SK-N-SH (cell line): ENCODE results near the gene TMEM127.

Experiments used
- EZH2phosphoT487 ChIP-seq: fragments of 200-600 bp; sonication (generic); IDR thresholded peaks from 2 replicates; pipeline ENCODE4 v1.6.1; 2017; ENCODE audit warnings: low read depth, mixed run types, mild to moderate bottlenecking, antibody characterized with exemption, moderate library complexity, borderline replicate concordance
- FOXJ3 ChIP-seq: sonication (generic); formaldehyde crosslinking; IDR thresholded peaks from 2 replicates; pipeline ENCODE4 v1.5.1; 2020; ENCODE audit warnings: mild to moderate bottlenecking, missing genetic modification reagents
- POLR2AphosphoS5 ChIP-seq: IDR thresholded peaks from 2 replicates; pipeline ENCODE4 v1.6.1; 2012; ENCODE audit warnings: low read depth, low read length
- TF ChIP-seq, protein P1 (sequence below): fragments of 200-600 bp; sonication (generic); IDR thresholded peaks from 2 replicates; pipeline ENCODE4 v1.6.1; 2017; ENCODE audit warnings: antibody characterized with exemption, mild to moderate bottlenecking, moderate library complexity
- TF ChIP-seq, protein P2 (sequence below): IDR thresholded peaks from 2 replicates; pipeline ENCODE4 v1.6.1; 2012; ENCODE audit warnings: mild to moderate bottlenecking, low read depth, low read length, moderate library complexity

DNA sequence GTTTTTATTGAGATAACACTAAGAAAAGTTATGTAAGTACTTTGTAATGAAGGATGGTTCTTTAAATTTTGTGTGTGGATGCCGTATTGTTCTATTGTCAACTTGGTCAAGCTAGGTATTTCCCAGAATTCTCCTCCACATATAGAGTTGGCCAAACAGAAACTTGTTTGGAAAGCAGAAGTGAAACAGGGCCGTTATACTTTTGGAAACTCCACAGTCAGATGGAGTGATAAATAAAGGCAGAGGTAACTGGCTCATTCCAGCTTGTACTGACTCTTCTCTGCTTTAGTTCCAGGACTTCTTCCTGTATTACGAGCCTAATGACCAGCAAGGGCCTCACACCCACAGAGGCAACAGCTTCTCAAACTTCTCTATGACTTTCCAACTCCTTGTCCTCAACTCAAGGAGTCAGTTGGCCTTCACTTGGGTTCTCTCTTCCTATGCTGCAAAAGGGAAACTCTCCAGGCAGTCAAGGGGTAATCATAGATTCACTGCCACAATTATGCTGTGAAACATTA, 40.7 kb downstream of the TMEM127 start:
- TF ChIP-seq, protein P1, sequence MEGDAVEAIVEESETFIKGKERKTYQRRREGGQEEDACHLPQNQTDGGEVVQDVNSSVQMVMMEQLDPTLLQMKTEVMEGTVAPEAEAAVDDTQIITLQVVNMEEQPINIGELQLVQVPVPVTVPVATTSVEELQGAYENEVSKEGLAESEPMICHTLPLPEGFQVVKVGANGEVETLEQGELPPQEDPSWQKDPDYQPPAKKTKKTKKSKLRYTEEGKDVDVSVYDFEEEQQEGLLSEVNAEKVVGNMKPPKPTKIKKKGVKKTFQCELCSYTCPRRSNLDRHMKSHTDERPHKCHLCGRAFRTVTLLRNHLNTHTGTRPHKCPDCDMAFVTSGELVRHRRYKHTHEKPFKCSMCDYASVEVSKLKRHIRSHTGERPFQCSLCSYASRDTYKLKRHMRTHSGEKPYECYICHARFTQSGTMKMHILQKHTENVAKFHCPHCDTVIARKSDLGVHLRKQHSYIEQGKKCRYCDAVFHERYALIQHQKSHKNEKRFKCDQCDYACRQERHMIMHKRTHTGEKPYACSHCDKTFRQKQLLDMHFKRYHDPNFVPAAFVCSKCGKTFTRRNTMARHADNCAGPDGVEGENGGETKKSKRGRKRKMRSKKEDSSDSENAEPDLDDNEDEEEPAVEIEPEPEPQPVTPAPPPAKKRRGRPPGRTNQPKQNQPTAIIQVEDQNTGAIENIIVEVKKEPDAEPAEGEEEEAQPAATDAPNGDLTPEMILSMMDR, result no peak
- TF ChIP-seq FOXJ3 (CRISPR knock-in tag) (no peak), EZH2phosphoT487 (no peak), POLR2AphosphoS5 (no peak)
- TF ChIP-seq, protein P2, sequence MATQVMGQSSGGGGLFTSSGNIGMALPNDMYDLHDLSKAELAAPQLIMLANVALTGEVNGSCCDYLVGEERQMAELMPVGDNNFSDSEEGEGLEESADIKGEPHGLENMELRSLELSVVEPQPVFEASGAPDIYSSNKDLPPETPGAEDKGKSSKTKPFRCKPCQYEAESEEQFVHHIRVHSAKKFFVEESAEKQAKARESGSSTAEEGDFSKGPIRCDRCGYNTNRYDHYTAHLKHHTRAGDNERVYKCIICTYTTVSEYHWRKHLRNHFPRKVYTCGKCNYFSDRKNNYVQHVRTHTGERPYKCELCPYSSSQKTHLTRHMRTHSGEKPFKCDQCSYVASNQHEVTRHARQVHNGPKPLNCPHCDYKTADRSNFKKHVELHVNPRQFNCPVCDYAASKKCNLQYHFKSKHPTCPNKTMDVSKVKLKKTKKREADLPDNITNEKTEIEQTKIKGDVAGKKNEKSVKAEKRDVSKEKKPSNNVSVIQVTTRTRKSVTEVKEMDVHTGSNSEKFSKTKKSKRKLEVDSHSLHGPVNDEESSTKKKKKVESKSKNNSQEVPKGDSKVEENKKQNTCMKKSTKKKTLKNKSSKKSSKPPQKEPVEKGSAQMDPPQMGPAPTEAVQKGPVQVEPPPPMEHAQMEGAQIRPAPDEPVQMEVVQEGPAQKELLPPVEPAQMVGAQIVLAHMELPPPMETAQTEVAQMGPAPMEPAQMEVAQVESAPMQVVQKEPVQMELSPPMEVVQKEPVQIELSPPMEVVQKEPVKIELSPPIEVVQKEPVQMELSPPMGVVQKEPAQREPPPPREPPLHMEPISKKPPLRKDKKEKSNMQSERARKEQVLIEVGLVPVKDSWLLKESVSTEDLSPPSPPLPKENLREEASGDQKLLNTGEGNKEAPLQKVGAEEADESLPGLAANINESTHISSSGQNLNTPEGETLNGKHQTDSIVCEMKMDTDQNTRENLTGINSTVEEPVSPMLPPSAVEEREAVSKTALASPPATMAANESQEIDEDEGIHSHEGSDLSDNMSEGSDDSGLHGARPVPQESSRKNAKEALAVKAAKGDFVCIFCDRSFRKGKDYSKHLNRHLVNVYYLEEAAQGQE, result no peak
